Lower leg skin (tissue), 3 donors: ENCODE results near the gene EMC9.

Experiments used
- CTCF ChIP-seq, 3 donors: fragments of 450-650 bp; IDR thresholded peaks; one replicate each; pipeline ENCODE4 v1.5.1; 2016; ENCODE audit warnings: antibody characterized with exemption in 3 of 3, mild to moderate bottlenecking in 3 of 3, moderate library complexity in 2 of 3
- POLR2A ChIP-seq, 2 donors: fragments of 450-650 bp; IDR thresholded peaks; one replicate each; pipeline ENCODE4 v1.6.1; 2016 to 2017; ENCODE audit warnings: antibody characterized with exemption in 2 of 2, mild to moderate bottlenecking in 1 of 2, moderate library complexity in 1 of 2

DNA sequence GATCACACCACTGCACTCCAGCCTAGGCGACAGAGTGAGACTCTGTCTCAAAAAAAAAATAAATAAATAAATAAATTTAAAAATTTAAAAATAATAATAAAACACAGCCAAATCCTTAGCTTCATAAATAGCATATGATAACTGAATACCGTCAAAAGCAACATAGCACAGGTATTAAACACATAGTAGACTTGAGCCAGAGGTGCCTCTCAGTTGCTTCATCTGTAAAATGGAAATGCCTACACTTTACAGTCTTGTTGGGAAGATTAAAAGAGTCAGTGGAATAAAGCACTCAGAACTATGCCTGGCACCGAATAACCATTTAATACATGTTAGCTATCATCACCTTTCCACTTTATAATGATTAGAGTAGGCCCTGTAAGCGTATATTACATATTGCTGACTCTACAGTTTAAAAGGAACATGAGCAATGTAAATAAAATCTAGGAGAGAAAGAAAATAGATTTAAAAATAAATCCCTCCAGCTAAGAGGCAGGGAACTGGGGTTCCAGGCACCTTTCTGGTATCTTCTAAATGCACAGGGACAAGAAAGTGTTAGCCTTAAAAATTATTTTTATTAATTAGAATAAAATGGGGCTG, 34.6 kb downstream of the EMC9 start:
- TF ChIP-seq POLR2A (IDR thresholded peaks at IDR 0.05) (no peak), CTCF (IDR thresholded peaks at IDR 0.05) (no peak)
